ENCODE data around the gene FRMD3.

DNA sequence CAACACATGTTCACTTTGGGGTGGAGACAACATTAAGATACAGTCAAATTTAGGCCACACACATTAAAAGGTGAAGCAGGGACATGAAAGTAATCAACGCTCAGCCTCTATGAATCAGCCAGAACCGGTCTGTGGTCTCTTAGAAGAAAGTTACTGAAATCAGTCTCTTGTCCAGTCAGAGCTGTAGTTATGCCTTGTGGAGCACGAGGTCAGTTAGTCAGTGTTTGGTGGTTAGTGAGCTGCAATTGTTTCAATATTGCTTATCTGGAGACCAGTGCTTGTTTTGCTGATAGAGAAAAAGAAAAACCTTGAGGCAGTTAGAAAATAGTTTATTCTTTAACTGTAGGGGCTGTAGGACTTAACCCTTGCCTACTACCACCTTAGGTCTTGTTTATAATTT, 317.5 kb downstream of the FRMD3 start:
- no peak for TF ChIP-seq POLR2A (IDR thresholded peaks at IDR 0.05; ENCODE audit: low read depth, low read length)
- TF ChIP-seq EZH2 (IDR thresholded peaks at IDR 0.05; ENCODE audit: borderline replicate concordance, low read depth, low read length, severe bottlenecking) = no peak
- TF ChIP-seq, protein P1, sequence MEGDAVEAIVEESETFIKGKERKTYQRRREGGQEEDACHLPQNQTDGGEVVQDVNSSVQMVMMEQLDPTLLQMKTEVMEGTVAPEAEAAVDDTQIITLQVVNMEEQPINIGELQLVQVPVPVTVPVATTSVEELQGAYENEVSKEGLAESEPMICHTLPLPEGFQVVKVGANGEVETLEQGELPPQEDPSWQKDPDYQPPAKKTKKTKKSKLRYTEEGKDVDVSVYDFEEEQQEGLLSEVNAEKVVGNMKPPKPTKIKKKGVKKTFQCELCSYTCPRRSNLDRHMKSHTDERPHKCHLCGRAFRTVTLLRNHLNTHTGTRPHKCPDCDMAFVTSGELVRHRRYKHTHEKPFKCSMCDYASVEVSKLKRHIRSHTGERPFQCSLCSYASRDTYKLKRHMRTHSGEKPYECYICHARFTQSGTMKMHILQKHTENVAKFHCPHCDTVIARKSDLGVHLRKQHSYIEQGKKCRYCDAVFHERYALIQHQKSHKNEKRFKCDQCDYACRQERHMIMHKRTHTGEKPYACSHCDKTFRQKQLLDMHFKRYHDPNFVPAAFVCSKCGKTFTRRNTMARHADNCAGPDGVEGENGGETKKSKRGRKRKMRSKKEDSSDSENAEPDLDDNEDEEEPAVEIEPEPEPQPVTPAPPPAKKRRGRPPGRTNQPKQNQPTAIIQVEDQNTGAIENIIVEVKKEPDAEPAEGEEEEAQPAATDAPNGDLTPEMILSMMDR (IDR thresholded peaks at IDR 0.05; ENCODE audit: extremely low read depth in 1 of 2, insufficient read depth in 1 of 2, low read depth in 1 of 2, low read length in 2 of 2) = no peak
- no peak for TF ChIP-seq MYC (IDR thresholded peaks at IDR 0.05; ENCODE audit: low read depth, low read length)
- TF ChIP-seq GATA2 (IDR thresholded peaks at IDR 0.05; ENCODE audit: insufficient read depth, insufficient read length, low read depth, low read length) = peak; percentile 58
- no peak for TF ChIP-seq JUN (IDR thresholded peaks at IDR 0.05; ENCODE audit: borderline replicate concordance, insufficient read depth, insufficient read length, low read depth)

All from endothelial cell of umbilical vein (primary cell).